Esophagus muscularis mucosa (tissue), 4 donors: Measurements from ENCODE around the gene CLEC11A. TPM values are rescaled to one million over a fixed set of nuclear protein-coding genes. Genes with fewer than 3 reads are reported as not detected.
A peak's percentile ranks its signal among the peaks of the same experiment; 100 is the strongest.

Source experiments
- DNase-seq: peaks from one replicate; pipeline ENCODE4 v3.0.0-alpha.2; 2017; ENCODE audit errors: extremely low spot score
- H3K27ac ChIP-seq, 4 donors: fragments of 200-600 bp; sonication (generic); replicated peaks in 1 of 4; 1 replicate in 3 of 4; 2 replicates in 1 of 4; pipeline ENCODE4 v1.5.1; 2016 to 2019; ENCODE audit warnings: mild to moderate bottlenecking in 1 of 4
- H3K27me3 ChIP-seq, 4 donors: fragments of 200-600 bp; sonication (generic); one replicate each; pipeline versions ENCODE4 v1.5.1 to v1.6.0; 2016 to 2019
- H3K36me3 ChIP-seq, 4 donors: fragments of 200-600 bp; sonication (generic); one replicate each; pipeline ENCODE4 v1.5.1; 2016 to 2019
- H3K4me1 ChIP-seq, 4 donors: fragments of 200-600 bp; sonication (generic); one replicate each; pipeline ENCODE4 v1.5.1; 2016 to 2019
- H3K4me3 ChIP-seq, 4 donors: fragments of 200-600 bp; sonication (generic); 1 replicate in 2 of 4; 2 replicates in 2 of 4; pipeline ENCODE4 v1.5.1; 2016 to 2019; ENCODE audit warnings: mild to moderate bottlenecking in 4 of 4, moderate library complexity in 1 of 4
- H3K9me3 ChIP-seq, 4 donors: fragments of 200-600 bp; sonication (generic); 1 replicate in 3 of 4; 2 replicates in 1 of 4; pipeline ENCODE4 v1.5.1; 2016 to 2019
- EP300 ChIP-seq: sonication (generic); formaldehyde crosslinking; IDR thresholded peaks from one replicate; pipeline ENCODE4 v1.6.1; 2017; ENCODE audit warnings: antibody characterized with exemption
- POLR2A ChIP-seq: fragments of 450-650 bp; IDR thresholded peaks from one replicate; pipeline ENCODE4 v1.6.1; 2017; ENCODE audit warnings: antibody characterized with exemption, moderate library complexity, mild to moderate bottlenecking, low read depth
- POLR2AphosphoS5 ChIP-seq, 2 donors: sonication (generic); formaldehyde crosslinking; IDR thresholded peaks; one replicate each; pipeline ENCODE4 v1.6.1; 2017; ENCODE audit warnings: antibody characterized with exemption in 2 of 2
- WGBS: methylation state at CpG from one replicate; pipeline ENCODE4 v1.1.5; 2018; 5-methylcytosine and 5-hydroxymethylcytosine counted together
- intact Hi-C: fragments of 100-400 bp; cut with DNase I; formaldehyde crosslinking; loops from one replicate; pipeline ENCODE4 v1.15.1; 2023
- total RNA-seq, 4 donors: library from RNA; depleted of rRNA; stranded (reverse); fragments of >200 nt; gene quantifications; one replicate each; pipeline versions ENCODE4 v1.1.0 to v1.2.1, GENCODE V29; 2016
- TF ChIP-seq, protein P1 (sequence below), 3 experiments: fragments of 200-600 bp in 2 of 3; fragments of 450-650 bp in 1 of 3; sonication (generic) in 2 of 3; IDR thresholded peaks; one replicate each; pipeline ENCODE4 v1.5.1; 2017 to 2019; ENCODE audit warnings: antibody characterized with exemption in 3 of 3, mild to moderate bottlenecking in 2 of 3, moderate library complexity in 1 of 3

The CLEC11A gene
- 10 to 100 TPM in 3 of 4 donors, 1 to 10 TPM in 1; 8.3 to 15.4 (median 11.1) TPM for total RNA-seq

DNA sequence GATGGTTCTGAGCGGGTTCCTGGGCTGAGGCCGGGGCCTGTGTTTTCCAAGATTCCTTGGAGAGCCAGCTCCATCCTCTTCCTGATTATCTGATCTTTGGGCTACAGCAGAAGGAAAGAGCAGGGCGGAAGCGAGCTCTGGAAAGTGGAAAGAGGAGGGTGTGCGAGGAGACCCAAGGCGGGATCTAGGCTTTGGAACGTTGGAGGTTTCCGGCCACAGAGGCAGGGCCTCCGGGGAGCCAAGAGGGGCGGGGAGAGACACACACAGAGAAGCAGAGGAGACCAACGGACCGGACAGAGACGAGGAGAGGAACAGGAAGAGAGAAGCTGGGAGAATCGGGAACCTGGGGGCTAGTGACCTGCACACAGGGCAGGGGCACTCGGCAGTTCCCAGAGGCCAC lies at the start of gene CLEC11A:
CLEC11A (plus strand) TSS at position 296 of the 400 bp plus-strand sequence. CDS start 162 bp downstream, outside the sequence.
- Histone ChIP-seq H3K4me1 (peaks cover 29 to 57% (median 45%) of the 10 kb centered on the region in 4 donors), H3K9me3 (no peaks in the 10 kb centered on the region), H3K36me3 (no peaks in the 10 kb centered on the region), H3K27me3 (peaks cover 7 to 81% (median 29%) of the 10 kb centered on the region in 4 donors), H3K4me3 (peak within 1 kb of the TSS; percentile 61 to 86 (median 62)), H3K27ac (peak within 1 kb of the TSS; percentile 36 to 80 (median 70))
- TF ChIP-seq POLR2A (no peak), EP300 (no peak), POLR2AphosphoS5 (IDR thresholded peaks at IDR 0.05) (peak in 1 of 2 donors; percentile 13)
- TF ChIP-seq, protein P1, sequence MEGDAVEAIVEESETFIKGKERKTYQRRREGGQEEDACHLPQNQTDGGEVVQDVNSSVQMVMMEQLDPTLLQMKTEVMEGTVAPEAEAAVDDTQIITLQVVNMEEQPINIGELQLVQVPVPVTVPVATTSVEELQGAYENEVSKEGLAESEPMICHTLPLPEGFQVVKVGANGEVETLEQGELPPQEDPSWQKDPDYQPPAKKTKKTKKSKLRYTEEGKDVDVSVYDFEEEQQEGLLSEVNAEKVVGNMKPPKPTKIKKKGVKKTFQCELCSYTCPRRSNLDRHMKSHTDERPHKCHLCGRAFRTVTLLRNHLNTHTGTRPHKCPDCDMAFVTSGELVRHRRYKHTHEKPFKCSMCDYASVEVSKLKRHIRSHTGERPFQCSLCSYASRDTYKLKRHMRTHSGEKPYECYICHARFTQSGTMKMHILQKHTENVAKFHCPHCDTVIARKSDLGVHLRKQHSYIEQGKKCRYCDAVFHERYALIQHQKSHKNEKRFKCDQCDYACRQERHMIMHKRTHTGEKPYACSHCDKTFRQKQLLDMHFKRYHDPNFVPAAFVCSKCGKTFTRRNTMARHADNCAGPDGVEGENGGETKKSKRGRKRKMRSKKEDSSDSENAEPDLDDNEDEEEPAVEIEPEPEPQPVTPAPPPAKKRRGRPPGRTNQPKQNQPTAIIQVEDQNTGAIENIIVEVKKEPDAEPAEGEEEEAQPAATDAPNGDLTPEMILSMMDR (IDR thresholded peaks at IDR 0.05), result no peak
- DNase-seq, result no peak
- 26% methylated on average over 15 of the region's 15 CpGs for WGBS
- intact Hi-C loops, result loop anchor here (5.0 kb wide), 1 partner anchor 59 kb away; no protein-coding TSS in a partner anchor

DNA sequence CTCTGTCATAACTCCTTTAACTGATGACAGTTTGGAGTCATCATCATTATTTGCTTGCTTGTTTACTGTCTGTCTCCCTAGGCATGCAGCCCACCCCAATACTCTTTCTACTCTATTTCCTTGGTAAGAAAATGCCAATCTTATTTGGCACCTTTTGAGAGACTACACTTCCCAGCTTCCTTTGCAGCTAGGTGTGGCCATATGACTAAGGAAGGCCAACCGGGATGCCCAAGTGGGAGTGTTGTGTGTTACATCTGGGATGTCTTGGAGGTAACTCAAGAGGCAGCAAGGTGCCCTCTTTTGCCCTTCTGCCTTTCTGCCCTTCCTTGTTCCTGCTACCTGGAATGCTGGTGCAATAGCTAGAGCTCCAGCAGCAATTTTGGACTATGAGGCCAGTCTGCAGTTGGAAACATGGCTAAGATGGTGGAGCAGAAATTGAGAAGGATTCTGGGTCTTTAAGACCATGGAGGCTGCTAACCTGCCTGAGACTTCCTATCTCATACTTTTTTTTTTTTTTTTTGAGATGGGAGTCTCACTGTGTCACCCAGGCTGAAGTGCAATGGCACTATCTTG lies 46.5 kb upstream of the CLEC11A start:
- H3K27ac ChIP-seq, result no peak overlapping the region
- no peak for DNase-seq
- peaks cover 0 to 9% (median 0%) of the 10 kb centered on the region in 4 donors for H3K9me3 ChIP-seq
- no peaks in the 10 kb centered on the region for H3K36me3 ChIP-seq
- 56% methylated on average over 1 of the region's 1 CpG for WGBS
- intact Hi-C loops, result no loop called here
- TF ChIP-seq POLR2A (no peak), EP300 (no peak), POLR2AphosphoS5 (IDR thresholded peaks at IDR 0.05) (no peak)
- TF ChIP-seq, protein P1 (IDR thresholded peaks at IDR 0.05), result no peak
- peaks cover 0 to 90% (median 0%) of the 10 kb centered on the region in 4 donors for H3K27me3 ChIP-seq
- peaks cover 0 to 7% (median 0%) of the 10 kb centered on the region in 4 donors for H3K4me1 ChIP-seq
- H3K4me3 ChIP-seq, result no peak overlapping the region

DNA sequence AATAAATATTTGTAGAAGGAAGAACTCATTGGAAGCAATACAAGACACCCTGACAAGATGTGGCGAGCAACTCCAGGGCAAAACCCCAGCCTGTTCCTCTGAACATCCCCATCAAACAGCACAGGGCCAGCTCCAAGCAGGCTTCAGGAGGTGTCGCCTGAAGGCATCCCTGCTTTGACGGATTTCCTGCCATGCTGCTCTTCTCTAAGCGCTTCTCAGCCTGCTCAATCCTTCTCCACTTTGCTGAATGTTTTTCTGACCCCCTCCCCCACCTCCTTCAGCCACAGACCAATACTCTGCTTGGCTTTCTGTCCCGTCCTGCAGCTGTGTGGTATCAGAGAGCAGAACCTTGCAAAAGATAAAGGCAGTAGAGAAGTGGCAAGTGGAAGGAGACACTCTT lies 45.5 kb upstream of the CLEC11A start:
- 41% methylated on average over 5 of the region's 5 CpGs for WGBS
- H3K4me1 ChIP-seq, result peaks cover 0 to 7% (median 0%) of the 10 kb centered on the region in 4 donors
- DNase-seq, result no peak
- no peak for TF ChIP-seq EP300
- TF ChIP-seq, protein P1 (IDR thresholded peaks at IDR 0.05), result no peak
- no peak for TF ChIP-seq POLR2A
- no peak for TF ChIP-seq POLR2AphosphoS5 (IDR thresholded peaks at IDR 0.05)
- no peak overlapping the region for H3K4me3 ChIP-seq
- peaks cover 0 to 91% (median 0%) of the 10 kb centered on the region in 4 donors for H3K27me3 ChIP-seq
- intact Hi-C loops, result no loop called here
- H3K36me3 ChIP-seq, result no peaks in the 10 kb centered on the region
- no peak overlapping the region for H3K27ac ChIP-seq
- H3K9me3 ChIP-seq, result peaks cover 0 to 9% (median 0%) of the 10 kb centered on the region in 4 donors

DNA sequence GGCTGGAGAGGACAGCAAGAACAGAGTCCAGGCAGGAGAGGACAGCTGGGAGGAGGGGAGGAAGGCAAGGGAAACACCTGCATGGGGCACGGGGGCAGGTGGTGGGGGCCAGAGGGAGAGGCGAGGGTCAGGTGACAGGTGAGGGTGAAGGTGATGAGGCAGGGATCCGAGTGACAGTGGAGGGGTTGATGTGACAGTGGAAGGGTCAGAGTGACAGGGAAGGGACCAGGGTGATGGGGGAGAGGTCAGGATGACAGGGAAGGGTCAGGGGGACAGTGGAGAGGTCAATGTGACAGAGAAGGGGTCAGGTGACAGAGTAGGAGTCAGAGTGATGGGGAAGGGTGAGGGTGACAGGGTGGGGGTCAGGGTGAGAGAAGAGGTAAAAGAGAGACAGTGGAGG lies 44.8 kb upstream of the CLEC11A start:
- Histone ChIP-seq H3K36me3 (no peaks in the 10 kb centered on the region), H3K4me3 (no peak overlapping the region), H3K4me1 (peaks cover 0 to 7% (median 0%) of the 10 kb centered on the region in 4 donors), H3K27ac (no peak overlapping the region), H3K9me3 (peaks cover 0 to 9% (median 0%) of the 10 kb centered on the region in 4 donors), H3K27me3 (peaks cover 0 to 91% (median 0%) of the 10 kb centered on the region in 4 donors)
- intact Hi-C loops, result no loop called here
- whole genome bisulfite sequencing, result 45% methylated on average over 3 of the region's 3 CpGs
- no peak for DNase-seq
- TF ChIP-seq POLR2A, result no peak

GRCh38 chr19:50679177-50680125 lies 43.7 kb upstream of the CLEC11A start:
- intact Hi-C loops, result no loop called here
- TF ChIP-seq, protein P1 (IDR thresholded peaks at IDR 0.05), result no peak
- TF ChIP-seq POLR2A (no peak), POLR2AphosphoS5 (IDR thresholded peaks at IDR 0.05) (no peak), EP300 (no peak)
- peaks cover 0 to 93% (median 0%) of the 10 kb centered on the region in 4 donors for H3K27me3 ChIP-seq
- H3K36me3 ChIP-seq, result no peaks in the 10 kb centered on the region
- H3K9me3 ChIP-seq, result peaks cover 0 to 9% (median 0%) of the 10 kb centered on the region in 4 donors
- no peak overlapping the region for H3K4me3 ChIP-seq
- H3K27ac ChIP-seq, result no peak overlapping the region
- peaks cover 0 to 7% (median 0%) of the 10 kb centered on the region in 4 donors for H3K4me1 ChIP-seq
- peak; percentile 94 for DNase-seq
- WGBS, result 18% methylated on average over 21 of the region's 23 CpGs
